ENCODE data around the gene TOP1.

The TOP1 gene

DNA sequence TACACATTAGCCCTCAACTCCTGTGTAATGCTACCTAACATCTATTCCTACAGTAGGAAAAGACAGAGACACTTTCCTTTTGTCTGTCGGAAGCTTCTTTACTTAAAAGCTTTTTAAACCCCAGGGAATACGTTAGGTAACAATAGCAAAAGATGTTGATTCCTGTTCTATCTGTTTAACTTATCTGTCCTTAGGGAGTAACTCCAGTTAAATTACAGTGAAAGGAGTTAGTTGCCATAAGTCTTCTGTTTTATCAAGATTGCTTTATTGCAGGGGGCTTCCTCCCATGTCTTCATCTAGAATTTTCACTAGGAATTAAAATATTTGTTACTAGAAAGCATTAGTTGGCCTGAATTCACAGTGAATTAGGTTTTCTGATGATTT lies 26.2 kb downstream of the TOP1 start:
- no peak for DNase-seq

GRCh38 chr20:41055679-41056078 lies 27.1 kb downstream of the TOP1 start:
- no peak for DNase-seq

GRCh38 chr20:41057999-41058673 lies 29.5 kb downstream of the TOP1 start:
- peak in 12 of 56 donors; percentile 0 to 41 (median 14) for DNase-seq

DNA sequence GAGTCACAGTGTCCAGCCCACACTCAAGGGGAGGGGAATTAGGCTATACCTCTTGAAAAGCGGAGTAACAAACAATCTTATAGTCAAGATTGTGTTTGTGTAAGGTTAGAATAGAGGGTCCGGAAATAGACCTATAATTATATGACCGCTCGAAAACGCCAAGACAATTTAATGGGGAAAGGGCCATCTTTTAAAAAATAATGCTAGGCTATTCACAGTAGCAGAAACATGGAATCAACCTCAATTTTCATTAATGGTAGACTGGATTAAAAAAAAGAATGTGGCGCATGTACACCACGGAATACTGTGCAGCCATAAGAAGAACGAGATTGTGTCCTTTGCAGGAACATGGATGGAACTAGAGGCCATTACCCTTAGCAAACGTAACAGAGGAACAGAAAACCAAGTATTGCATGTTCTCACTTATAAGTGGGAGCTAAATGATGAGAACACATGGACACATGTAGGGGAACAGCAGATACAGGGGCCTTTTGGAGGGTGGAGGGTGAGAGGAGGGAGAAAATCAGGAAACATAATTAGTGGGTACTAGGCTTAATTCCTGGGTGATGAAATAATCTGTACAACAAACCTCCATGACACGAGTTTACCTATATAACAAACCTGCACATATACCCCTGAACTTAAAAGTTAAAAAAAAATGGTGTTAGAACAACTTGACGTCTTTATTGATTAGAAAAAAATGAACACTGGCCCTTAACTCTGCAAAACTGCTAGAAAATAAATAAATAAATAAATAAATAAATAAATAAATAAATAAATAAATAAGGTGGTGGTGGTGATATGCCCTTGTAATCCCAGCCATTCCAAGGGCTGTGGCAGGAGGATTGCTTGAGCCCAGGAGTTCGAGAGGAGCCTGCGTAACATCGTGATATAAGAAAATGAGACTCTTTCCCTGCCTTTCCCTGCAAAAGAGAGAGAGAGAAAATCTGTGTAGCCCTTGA lies 30.3 kb downstream of the TOP1 start:
- DNase-seq: no peak

- DNase-seq: no peak
Measured at GRCh38 chr20:41061155-41061554, 32.5 kb downstream of the TOP1 start.

GRCh38 chr20:41063442-41063841 lies 34.8 kb downstream of the TOP1 start:
- no peak for DNase-seq

- DNase-seq: no peak
Measured at GRCh38 chr20:41064377-41064776, 35.8 kb downstream of the TOP1 start.

- no peak for DNase-seq
Measured at GRCh38 chr20:41065716-41066115, 37.1 kb downstream of the TOP1 start.

DNA sequence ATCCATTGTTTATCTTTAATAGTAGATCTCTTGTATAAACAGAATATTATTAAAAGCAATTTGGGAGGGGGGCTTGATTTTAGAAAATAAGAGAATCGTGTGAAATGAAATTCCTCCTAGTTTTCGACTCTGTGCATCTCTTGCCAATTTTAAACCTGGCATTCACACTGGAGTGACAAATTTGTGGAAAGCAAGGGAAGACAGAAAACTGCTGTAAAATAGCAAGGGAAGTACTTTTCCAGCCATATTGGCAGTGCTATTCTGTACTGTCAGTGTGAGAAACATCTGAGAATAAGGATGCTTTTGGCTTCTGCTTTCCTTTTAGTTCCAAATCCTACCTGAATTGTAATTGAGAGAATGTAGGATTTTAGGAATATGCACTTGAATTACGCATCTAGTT lies 40.2 kb downstream of the TOP1 start:
- no peak for DNase-seq

- peak in 4 of 56 donors; percentile 2 to 22 (median 4) for DNase-seq
Measured at GRCh38 chr20:41072190-41072863, 43.7 kb downstream of the TOP1 start.

GRCh38 chr20:41072915-41073314 lies 44.3 kb downstream of the TOP1 start:
- no peak for DNase-seq

DNA sequence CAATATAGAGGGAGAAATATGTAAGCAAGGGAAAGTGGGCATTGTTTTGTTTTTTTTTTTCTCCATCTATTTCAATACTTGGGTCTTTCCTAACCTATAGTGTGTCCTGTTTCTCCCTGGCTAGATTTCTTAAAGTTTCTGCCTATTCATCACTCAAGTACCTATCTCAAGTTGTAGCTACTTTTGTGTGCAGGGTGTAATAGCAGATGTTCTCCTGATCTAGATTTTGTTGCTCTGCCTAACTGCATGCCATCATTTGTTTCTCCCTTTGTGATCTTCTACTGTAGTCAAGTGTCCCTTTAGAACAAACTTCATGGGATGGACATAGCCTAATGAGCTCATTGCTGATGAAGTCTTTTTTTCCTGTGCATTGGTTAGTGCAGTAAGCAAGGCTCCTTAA lies 45.8 kb downstream of the TOP1 start:
- no peak for DNase-seq

GRCh38 chr20:41076776-41077175 lies 48.2 kb downstream of the TOP1 start:
- DNase-seq: no peak

GRCh38 chr20:41078329-41078728 lies 49.7 kb downstream of the TOP1 start:
- no peak for DNase-seq

DNA sequence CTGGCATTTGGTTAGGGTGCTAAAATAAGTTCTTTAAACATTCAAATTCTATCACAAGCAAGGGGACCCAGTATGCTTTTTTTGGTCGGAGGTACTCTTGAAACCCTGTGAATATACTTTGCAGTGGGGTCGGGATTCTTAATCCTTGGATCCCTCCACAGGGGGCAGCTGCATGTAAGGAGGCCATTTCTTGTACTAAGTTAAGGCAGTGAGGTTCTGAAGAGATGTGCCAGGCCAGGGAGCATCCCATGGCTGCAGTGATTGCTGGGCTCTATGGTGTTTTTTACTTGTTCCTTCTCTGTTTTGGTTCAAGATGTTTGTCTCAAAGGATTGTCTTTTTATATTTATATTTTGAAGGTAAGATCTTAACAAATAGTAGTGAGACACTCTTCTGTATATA lies 50.4 kb downstream of the TOP1 start:
- no peak for DNase-seq

DNA sequence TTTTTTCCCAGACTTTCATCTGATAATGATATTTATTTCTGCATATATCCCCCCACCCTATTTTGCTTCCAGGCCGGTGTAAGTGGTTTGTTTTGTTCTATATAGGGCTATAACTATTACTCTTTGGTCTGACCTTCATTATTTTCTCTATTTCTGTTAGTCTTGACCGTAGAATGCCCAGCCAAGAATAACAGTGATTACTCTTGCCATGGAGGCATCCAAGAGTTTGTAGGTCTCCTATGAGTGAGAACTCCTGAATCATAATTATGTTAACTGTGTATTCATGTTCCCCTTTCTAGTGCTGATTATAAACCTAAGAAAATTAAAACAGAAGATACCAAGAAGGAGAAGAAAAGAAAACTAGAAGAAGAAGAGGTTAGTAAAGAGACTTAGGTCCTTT lies 52.2 kb downstream of the TOP1 start:
- DNase-seq: no peak

DNA sequence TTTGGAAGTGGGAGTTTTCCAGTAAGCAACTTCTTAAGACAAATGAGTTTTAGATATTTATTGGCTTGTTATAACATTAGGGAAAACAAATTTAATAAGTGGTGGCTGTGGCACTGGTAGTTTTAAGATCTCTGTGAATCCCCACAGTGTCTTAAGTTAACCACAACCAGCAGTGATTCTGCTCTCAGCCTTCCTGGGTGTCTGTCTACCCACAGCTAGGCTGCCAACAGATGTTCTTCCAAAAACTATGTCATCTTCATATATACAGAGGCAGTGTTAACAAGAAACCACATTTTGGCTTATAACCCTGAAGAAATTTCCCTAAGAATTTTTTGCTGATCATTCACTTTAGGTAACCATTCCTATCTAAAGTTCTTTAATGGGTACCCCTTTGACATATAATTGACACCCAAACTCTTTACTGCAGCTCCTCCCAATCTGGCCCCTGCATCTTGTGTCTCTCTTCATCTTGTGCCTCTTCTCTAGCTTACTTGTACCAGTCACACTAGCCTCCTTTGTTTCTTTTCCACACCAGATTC lies 52.7 kb downstream of the TOP1 start:
- DNase-seq: no peak

GRCh38 chr20:41082306-41082705 lies 53.7 kb downstream of the TOP1 start:
- no peak for DNase-seq

DNA sequence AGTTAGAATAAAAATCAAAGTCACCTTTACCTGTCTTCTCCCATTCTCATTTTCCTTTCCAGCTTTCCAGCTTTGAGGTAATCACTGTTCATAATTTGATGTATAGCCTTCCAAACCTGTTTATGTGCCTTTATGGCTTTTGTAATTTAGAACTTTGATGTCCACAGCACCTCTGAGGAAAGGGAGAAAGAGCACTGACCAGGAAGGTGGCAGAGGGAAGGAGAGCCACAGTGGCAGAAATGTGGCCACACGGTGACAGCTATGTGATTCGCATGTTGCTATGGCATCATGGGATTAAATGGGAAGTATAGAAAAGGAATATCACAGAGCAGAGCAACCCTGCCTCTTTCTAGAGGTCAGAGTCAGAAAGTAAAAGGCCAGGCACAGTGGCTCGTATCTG lies 57.0 kb downstream of the TOP1 start:
- no peak for DNase-seq

- no peak for DNase-seq
Measured at GRCh38 chr20:41086402-41087324, 58.0 kb downstream of the TOP1 start.

- no peak for DNase-seq
Measured at GRCh38 chr20:41087325-41087685, 58.7 kb downstream of the TOP1 start.

All from nucleus accumbens (tissue), 56 donors.